ENCODE data around the gene GPX2. TPM values are rescaled to one million over a fixed set of nuclear protein-coding genes. Genes with fewer than 3 reads are reported as not detected.

GPX2 gene
- polyA plus RNA-seq, 3 donors: not detected

GRCh38 chr14:64919618-64920017, 22.9 kb downstream of the GPX2 start:
- intact Hi-C loops (cut with micrococcal nuclease): loop anchor here (10.0 kb wide), 3 partner anchors 65 to 265 kb away; partner anchors contain the start of genes FNTB (in 2 of the 2) and MAX (in 2 of the 2)
- Histone ChIP-seq H3K27me3 (ENCODE audit: control insufficient read depth in 2 of 2, insufficient read depth in 2 of 2, low read length in 2 of 2) (no peaks in the 10 kb centered on the region), H3K9me3 (replicated peaks in 1 of 2; ENCODE audit: control insufficient read depth in 1 of 2, insufficient read depth in 1 of 2, low read length in 2 of 2) (no peaks in the 10 kb centered on the region), H3K4me3 (replicated peaks in 1 of 3; ENCODE audit: low read depth in 2 of 3, low read length in 3 of 3) (no peak overlapping the region), H3K79me2 (ENCODE audit: insufficient read depth, low read length) (peaks cover 92% of the 10 kb centered on the region), H2AFZ (ENCODE audit: insufficient read depth, low read depth, low read length, poor library complexity, severe bottlenecking) (no peak overlapping the region), H3K9ac (ENCODE audit: insufficient read depth, low read length, poor library complexity, severe bottlenecking) (no peak overlapping the region), H3K4me2 (replicated peaks; ENCODE audit: extremely low read depth, low read length, poor library complexity, severe bottlenecking) (no peak overlapping the region), H3K27ac (ENCODE audit: low read depth in 1 of 2, low read length in 2 of 2) (no peak overlapping the region), H3K36me3 (replicated peaks in 1 of 2; ENCODE audit: control insufficient read depth in 1 of 2, insufficient read depth in 2 of 2, low read length in 2 of 2) (peaks cover 9 to 26% of the 10 kb centered on the region in 2 donors), H4K20me1 (ENCODE audit: insufficient read depth, low read length) (peaks cover 86% of the 10 kb centered on the region), H3K4me1 (ENCODE audit: control insufficient read depth in 1 of 2, insufficient read depth in 2 of 2, low read length in 2 of 2) (peaks cover 16 to 17% of the 10 kb centered on the region in 2 donors)
- Mint-ChIP-seq H3K9me3 (peaks cover 0 to 2% (median 0%) of the 10 kb centered on the region in 7 donors), H3K4me3 (no peak overlapping the region), H3K36me3 (peaks cover 14 to 35% of the 10 kb centered on the region in 2 donors), H3K27me3 (ENCODE audit: low read depth in 3 of 3) (no peaks in the 10 kb centered on the region), H3K27ac (no peak overlapping the region), H3K4me1 (peaks cover 24% of the 10 kb centered on the region)
- 100% methylated on average over 3 of the region's 5 CpGs for WGBS (ENCODE audit: insufficient coverage)
- DNase-seq: no peak
- no peak for TF ChIP-seq CTCF (IDR thresholded peaks at IDR 0.05)

- H3K4me3 ChIP-seq (replicated peaks in 1 of 3; ENCODE audit: low read depth in 2 of 3, low read length in 3 of 3): no peak overlapping the region
- H3K36me3 ChIP-seq (replicated peaks in 1 of 2; ENCODE audit: control insufficient read depth in 1 of 2, insufficient read depth in 2 of 2, low read length in 2 of 2): peaks cover 5 to 22% of the 10 kb centered on the region in 2 donors
- H4K20me1 ChIP-seq (ENCODE audit: insufficient read depth, low read length): peaks cover 82% of the 10 kb centered on the region
- H3K79me2 ChIP-seq (ENCODE audit: insufficient read depth, low read length): peaks cover 93% of the 10 kb centered on the region
- Mint-ChIP-seq H3K36me3 (peaks cover 11 to 31% of the 10 kb centered on the region in 2 donors), H3K27ac (no peak overlapping the region), H3K4me3 (no peak overlapping the region), H3K9me3 (peaks cover 0 to 2% (median 0%) of the 10 kb centered on the region in 7 donors), H3K4me1 (peaks cover 24% of the 10 kb centered on the region), H3K27me3 (ENCODE audit: low read depth in 3 of 3) (no peaks in the 10 kb centered on the region)
- no peak overlapping the region for H3K9ac ChIP-seq (ENCODE audit: insufficient read depth, low read length, poor library complexity, severe bottlenecking)
- DNase-seq: no peak
- H2AFZ ChIP-seq (ENCODE audit: insufficient read depth, low read depth, low read length, poor library complexity, severe bottlenecking): no peak overlapping the region
- peaks cover 16 to 18% of the 10 kb centered on the region in 2 donors for H3K4me1 ChIP-seq (ENCODE audit: control insufficient read depth in 1 of 2, insufficient read depth in 2 of 2, low read length in 2 of 2)
- H3K4me2 ChIP-seq (replicated peaks; ENCODE audit: extremely low read depth, low read length, poor library complexity, severe bottlenecking): no peak overlapping the region
- TF ChIP-seq CTCF (IDR thresholded peaks at IDR 0.05): no peak
- no peaks in the 10 kb centered on the region for H3K9me3 ChIP-seq (replicated peaks in 1 of 2; ENCODE audit: control insufficient read depth in 1 of 2, insufficient read depth in 1 of 2, low read length in 2 of 2)
- H3K27ac ChIP-seq (ENCODE audit: low read depth in 1 of 2, low read length in 2 of 2): no peak overlapping the region
- intact Hi-C loops (cut with micrococcal nuclease): loop anchor here (10.0 kb wide), 3 partner anchors 66 to 264 kb away; partner anchors contain the start of genes FNTB (in 2 of the 2) and MAX (in 2 of the 2)
- no peaks in the 10 kb centered on the region for H3K27me3 ChIP-seq (ENCODE audit: control insufficient read depth in 2 of 2, insufficient read depth in 2 of 2, low read length in 2 of 2)
Observed at GRCh38 chr14:64919215-64919614, 23.3 kb downstream of the GPX2 start.
